Amniotic epithelial cell (primary cell): ENCODE measurements around the gene TMEM107.

Experiments
- DNase-seq: peaks from one replicate; pipeline ENCODE4 v3.0.0-alpha.2; 2010; ENCODE audit warnings: low read depth

The TMEM107 gene

DNA sequence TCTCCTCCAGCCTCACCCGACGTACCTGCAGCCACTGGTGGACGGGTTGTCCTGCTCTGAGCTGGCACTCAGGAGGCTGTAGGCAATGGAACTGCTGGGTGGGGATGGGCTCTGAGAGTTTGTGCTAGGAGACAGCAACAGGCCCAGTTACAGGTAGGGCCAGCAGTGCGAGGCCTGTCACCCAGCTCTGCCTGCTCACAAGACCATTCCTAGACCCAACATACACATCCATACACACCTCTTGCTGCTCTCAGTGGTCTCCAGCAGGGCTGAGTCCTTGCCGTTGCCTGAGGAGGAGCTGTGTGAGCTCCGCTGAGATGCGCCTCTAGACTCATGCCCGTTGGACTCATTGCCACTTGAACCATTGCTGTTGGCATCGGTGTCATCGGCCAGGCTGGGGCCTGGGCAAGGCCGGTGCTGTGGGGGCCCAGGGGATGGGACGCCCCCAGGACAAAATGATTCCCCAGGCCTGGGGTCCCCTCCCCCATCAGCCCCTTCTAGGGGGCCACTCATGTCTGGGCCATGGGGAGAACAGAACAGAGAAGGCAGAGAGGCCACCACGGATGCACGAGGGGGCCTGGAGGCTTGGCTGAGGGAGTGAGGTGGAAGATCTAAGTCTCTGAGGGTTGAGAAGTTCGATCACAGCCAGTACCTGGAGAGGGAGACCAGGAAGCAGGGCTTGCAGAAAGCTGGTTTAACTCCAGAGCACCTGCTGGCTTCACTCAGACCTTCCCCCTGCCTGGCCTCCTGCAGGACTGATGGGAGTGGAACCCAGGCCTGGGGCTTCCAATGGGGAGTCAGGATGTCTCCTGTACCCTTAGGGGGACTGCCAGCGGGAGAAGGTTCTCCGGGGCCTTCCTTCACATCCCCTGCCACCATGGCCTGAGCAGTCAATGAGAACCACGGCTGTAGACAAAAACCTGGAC is 25.7 kb downstream of the TMEM107 start:
- no peak for DNase-seq

DNA sequence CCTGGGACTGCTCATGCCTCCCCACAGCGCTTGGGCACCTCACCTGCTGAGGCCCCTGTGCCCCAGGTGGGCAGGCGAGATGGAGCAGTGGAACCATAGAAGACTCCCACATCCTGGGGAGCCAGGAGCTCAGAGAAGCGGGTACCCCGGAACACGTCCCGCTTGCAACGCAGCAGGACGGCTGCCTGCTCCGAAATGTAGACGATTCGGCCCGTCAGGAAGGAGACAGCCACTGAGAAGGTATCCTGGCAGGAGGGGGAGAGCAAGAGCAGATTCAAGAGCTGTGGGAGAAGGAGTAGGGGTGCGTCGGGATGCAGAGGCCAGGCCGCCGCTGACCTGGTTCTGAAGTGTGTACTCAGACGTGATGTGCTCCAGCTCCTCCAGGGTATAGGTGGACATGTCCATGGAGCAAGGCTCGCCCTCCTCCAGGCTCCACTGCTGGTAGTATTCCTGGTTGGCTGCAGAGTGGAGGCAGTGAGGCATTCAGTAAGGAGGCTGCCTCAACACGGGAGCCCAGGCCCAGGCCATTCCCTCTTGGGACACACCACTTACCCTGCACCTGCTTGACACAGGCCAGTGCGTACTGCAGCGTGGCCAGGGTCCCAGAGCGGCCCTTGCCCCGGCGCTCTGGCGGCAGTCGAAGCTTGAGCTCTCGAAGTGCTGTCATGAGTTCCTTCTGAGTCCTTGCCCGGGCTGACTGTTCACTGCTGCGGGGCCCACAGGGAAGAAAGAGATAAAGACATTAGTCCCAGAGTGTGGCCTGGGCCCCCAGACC is 26.6 kb downstream of the TMEM107 start:
- DNase-seq: no peak

DNA sequence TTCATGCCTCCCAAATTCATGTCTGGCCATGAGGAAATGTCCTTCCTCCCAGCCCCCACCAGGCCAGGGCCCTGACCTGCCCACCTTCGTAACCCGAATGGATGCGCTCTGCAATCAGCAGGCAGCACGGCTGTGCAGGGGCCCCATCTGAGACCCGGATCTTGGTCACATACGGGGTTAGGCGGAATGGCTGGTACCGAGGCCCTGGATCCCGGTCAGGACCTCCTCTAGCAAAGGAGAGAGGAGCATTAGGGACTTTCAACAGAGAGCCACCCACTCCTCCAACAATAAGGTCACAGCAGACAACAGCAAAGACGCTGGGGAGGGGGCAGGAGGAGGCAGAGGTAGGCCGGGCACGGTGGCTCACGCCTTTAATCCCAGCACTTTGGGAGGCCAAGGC is 27.6 kb downstream of the TMEM107 start:
- DNase-seq: no peak

DNA sequence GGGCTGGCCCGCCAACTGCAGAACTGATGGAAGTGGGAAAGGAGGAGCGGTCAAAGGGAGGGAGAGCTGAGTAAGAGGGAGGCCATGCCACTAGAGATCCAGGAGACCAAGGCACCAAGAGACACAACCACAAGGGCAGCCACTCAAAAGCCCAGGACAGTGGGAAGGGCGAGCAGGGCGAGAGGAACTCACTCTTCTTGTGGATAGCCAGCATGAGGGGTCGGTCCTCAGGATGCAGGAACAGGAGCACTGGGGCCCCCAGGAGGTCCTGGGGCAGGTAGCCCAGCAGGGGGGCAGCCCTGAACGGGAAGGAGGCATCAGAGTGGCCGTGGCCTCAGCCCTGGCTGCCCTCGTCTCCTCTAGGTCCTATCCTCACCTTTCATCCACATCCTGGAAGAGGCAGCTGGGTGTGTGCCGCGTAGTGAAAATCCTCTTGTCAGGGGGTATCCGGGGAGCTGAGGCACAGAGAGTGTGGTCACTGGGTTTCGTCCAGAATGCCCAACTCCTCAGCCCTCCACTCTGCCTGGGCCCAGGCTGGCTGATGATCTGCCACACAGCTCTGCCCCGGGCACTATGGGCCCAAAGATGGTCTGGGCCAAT is 28.3 kb downstream of the TMEM107 start:
- DNase-seq: no peak

DNA sequence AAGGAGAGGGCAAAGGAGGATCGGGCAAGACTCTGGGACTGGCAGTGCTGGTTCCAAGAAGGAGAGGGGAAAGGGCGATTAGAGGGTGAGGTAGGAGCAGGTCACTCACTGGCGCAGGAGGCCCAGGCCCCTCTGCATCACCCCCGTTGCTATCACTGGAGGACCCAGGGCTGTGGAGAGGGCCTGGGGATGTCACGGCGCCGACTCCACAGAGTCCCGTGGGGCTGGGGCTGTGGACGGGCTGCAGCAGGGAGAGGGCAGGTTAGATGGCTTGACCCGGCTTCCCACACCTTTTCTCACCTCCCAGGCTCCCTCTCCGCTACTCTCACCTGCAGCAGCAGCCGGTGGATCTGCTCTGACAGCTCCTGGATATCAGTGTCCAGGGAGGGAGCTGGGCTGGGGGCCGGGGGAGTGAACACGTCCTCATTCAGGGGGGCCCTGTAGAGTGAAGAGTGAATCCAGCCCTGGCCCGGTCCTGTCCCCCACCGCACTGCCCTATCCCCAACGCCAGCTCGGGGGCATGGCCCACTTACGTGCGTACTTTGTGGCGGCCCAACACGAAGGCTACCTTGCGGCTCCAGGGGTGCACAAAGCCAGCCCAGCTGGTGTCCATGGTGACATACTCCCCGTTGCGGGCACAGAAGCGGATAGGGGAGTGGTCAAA is 28.9 kb downstream of the TMEM107 start:
- DNase-seq: no peak

DNA sequence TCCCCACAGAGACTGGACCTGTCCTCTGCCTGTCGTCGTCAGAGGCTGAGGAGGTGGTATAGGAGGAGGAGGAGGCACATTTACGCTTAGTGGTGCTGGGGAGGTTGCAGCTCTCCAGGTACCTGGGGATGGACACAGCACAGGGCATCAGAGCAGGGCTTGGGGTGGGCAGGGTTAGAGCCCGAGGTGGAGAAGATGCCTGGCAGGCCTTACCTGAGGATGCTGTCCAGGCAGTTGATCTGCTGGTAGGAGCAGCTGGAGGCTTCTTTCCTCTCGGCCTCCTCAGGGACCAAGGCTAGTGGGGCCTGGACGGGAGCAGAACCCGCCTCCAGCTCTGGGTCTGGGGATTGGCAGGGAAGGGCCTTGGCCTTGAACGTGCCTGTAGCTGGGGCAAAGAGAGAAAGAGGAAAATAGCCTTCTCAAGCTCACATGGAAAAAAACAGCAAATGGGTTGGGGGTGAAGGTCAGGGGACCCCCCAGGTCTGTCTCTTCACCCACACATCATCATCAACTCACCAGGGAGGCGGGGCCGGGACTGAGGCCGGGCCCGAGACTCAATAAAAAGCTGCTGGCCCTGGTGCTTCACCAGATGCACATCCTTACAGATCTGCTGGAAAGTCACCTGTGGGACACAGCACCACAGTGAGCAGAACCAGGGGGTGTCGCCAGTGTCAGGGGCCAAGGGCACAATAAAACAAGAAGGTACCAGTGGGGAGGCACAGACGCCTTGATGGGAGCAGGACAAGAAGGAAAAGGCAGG is 29.6 kb downstream of the TMEM107 start:
- no peak for DNase-seq

DNA sequence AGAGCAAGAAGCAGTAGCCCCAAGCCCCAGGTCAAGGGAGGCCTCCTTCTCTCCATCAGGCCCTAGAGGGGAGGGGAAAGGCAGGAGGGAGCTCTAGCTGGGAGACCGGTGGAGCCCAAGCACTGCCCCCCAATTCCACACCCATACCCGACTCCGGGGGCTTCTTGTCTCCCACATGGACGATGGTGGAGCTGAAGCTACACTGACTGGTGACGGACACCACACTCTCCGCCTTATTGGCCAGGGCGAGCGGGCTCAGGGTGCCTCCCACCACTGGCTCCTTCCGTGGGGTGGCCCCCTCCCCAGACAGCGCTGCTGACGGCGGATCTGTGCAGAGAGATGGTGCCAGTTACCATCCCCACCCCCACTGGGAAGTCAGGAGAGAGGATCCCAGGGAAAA is 30.4 kb downstream of the TMEM107 start:
- DNase-seq: no peak

DNA sequence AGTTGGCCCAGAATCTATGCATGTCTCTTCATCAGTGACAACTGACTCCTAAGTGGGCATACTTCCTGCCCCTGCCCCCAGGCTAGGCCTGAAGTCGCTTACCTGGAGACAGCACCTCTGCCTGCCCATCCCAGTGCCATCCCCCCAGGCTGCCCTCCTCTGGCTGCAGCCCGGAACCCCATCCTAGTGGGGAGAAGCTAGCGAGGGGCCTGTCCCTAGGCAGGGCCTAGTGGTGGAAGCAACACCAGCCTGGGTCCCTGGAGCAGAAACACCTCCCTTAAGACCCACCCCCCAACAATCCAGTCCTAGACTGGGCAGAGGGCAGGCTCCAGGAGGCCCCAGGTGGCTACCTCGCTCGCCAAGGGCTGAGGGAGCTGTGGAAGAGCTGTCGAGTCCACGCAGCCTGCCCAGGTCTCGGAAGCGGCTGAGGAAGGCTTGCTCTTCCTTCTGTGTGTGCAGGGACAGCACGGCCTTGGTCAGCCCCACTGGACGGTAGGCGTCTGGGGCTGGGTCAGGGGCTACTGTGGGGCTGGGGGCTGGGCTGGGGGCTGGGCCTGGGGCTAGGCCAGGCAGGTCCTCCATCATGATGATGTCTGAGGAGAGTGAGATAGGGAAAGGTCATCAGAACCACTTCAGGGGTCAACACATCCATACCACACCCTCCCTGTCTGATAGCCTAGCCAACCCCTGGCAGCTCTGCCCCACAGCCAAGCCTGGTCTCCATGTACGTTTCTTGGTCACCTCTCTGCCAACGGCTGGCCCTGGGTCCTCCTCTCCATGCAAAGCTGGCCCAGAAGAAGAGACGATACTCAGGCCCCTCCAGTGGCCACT is 31.6 kb downstream of the TMEM107 start:
- DNase-seq: no peak

DNA sequence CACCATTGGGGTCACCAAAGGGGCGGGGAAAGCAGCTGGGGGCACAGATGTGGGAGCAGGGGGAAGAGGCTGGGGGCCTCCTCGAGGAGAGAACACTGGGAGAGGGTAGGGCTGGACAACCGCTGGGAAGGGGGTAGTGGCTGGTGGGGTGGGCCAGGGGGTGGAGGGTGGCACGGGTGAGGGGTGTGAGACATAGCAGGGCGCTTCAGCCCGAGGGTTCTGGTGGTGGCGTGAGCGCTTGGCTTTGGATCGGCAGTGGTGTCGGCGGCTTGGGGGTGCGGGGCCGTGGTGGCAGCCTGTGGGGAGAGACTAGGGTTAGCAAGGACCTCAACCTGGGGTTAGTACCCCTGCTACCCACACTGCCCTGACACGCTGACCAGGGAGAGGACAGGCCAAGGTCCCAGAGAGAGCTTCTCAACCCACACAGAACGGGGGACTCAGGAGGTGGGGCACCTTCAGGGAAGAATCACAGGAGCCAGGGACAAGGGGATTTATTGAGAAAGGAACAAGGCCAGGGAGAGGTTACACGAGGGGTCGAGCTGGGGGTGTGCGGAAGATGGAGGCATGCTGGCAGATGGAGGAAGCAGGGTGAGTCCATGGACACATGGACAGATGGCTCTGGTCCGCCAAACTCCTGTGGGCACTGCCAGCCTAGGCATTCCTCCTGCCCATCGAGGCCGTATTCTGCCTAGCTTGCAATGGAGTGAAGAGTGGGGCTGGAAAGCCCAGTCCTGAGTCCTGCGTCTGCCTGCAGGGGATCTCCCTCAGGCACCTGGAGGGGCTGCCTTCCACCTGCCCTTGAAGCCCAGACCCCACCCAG is 32.4 kb downstream of the TMEM107 start:
- no peak for DNase-seq

DNA sequence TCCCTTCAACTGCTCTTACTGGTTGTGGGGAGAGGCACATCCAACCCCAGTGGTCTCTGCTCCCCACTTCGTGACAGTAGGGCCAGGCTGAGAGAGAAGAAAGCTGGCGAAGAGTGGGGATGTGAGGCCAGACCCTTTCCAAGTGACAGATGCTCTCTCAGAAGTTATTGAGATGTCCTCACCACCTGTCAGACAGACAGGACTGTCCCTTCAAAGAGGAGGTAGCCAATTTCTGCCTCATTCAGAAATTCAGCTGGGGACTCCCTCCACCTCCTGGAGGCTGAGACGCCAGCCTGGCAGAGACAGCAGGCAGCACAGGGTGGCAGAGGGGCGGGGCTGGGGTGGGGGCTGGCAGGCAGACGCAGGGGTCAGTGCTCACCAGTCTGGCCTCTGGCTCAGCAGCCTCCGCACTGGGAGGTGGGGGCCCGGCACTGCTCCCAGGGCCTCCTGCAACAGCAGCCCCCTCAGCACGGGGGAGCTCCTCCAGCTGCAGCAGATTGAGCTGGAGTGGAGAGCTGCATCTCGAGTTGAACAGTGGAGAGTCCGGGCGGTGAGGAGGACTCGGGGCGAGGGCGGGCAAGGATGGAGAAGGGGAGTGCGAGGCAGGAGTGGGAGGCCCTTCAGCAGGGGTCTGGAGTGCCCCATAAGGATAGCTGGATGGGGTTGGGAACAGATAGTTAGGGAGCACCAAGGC is 33.1 kb downstream of the TMEM107 start:
- DNase-seq: no peak

DNA sequence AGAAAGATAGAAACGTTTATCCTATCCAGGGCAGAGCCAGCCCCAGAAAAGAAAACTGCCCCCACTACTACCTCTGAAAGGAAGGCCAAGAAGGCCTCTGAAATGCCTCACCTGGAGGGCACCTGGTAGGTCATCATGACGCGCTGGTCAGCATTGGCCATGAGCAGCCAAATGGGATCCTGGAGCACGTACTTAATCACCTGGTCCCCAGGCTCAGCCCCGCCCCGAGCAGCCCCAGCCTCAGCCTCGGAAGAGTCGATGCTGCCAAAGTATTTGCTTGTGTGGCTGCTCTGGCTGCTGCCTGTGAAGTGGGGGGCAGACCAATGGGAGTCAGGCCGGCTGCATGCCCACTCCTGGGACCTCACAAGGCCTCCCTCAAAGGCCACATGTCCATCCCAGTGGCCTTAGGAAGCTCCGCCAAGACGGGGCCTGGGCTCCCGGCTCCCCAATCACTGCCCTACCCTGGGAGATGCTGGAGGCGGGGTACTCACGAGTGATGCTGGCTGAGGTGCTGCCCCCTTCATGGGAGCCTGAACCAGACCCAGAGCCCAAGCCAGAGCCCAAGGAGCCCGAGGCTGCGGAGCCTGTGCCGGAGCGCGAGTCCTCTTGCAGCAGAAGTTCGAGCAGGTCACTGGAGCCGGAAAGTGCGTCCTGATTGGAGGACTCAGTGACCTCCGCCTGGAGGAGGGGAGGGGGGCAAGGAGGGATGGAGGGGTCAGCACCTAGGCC is 33.9 kb downstream of the TMEM107 start:
- DNase-seq: no peak

DNA sequence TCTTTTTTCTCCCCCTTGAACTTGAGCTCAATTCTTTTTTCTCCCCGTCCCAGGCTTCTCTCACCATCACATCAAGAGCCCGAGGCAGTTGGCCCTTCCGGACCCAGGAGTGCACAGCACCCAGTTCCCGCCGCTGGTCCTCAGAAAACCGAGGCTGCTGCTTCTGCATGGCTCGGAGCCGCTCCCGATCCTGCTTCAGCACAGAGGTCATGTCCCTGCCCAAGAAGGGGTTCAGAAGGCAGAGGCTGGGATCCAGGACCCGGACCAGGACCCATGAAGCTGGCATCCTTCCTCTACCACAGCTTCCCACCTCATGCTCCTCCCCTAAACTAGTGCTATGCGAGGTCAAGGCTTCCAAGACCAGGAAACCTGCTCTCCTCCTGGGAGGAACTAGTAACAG is 34.4 kb downstream of the TMEM107 start:
- DNase-seq: no peak

DNA sequence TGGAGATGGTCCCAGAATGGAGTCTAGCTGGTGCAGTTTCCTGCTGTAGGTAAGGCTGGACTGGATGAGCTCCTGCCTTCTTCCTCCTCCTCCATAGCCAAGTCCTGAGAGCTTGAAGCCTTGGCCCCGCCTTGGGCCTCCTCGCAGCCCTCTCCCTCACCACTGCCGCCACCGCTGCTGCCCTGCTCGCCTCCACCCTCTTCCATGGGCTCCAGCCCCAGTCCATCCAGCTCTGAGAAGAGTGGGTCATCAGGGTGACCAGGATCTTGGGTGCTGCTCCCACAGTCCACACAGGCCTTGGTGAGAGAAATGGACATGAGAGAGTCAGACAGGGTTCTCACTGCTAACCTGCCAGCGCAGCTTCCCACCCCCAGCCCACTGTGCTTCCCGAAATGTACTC is 35.1 kb downstream of the TMEM107 start:
- no peak for DNase-seq

DNA sequence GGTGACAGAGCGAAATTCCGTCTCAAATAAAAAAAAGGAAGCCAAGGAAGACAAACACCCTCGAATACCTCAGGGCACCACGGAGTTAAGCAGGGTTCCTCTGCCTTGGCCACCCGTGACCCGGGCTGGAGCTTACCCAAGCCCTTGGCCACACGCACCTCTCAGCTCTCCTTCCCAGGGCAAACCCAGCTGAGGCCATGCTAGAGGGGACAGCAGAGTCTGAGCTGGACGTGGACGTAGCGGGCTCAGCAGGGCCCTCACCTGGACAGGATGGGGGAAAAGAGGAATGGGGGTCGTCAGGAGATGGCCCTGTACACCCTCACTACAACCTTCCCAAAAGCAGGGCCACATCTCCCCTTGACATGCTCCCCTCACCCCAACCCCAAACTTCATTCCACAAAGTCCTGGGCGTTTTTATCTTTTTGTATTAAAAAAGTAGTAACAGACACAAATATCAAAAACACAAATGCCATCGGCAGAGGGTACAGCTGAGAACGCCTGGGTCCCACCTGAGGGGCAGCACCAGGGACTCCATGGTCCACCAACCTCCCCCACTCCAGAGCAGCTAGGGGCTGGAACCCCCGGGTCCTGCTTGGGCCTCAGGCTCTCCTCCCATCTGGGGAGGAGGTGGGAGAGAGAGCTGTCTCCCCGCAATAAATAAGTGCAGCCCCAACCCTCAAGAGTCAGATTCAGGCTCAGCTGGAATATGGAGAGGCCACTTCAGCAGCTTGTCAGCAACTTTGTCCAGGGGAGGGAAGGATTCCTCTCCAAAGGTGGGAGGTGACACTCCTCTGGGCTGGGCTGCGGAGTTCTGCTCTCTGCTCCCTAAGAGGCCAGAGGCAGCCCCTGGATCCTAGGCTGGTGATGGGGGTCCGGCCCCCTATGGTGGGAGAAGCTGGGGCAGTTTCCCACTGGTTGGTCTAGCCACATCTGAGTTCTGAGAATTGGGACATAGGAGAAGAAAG is 35.8 kb downstream of the TMEM107 start:
- no peak for DNase-seq

DNA sequence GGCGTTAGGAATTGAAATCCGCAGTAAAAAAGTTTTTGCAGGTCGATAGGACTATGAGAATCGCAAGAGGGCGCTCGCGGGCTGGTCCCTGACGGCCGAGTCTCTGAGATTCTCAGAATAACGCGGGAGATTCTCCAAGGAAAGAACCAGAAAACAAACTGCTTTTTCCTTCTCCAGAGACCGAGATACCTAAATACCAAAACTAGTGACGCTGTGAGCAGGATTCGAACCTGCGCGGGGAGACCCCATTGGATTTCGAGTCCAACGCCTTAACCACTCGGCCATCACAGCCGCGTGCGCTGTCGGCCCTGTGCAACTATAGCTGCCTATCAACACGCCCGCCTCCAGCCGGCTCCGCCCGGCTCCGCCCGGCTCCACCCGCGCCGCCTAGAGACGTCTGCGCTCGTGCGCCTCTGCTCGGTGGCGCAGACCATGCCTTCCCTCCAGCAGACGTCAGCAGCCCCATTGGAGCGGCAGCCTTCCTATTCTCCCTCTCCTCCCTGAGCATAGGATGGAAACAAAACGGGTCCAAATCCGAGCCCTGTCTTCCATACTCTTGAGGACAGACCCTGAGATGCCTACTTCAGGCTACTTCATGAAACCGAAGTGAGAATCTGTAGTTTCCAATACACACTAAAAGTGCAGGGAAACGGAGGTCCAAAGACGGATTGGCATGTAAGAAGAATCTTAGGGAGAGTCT is 37.4 kb downstream of the TMEM107 start:
- DNase-seq: peak; percentile 94

DNA sequence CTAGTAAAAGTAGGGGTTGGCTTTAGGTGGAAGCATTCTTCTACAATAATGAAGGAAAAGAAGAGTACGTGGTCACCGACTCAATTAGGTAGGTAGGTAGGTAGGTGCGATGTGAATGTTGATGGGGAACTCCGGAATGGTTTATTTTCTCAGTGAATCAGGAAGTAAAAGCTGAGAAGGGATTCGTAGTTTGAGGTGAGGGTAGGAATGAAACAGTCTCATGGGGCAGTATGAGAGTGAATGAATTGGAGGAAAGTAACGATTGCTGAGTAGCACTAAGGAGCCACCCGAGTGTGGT is 37.9 kb downstream of the TMEM107 start:
- DNase-seq: no peak
